Stimulated activated CD8-positive, alpha-beta memory T cell treated with anti-CD3 and anti-CD28 coated beads, Interleukin-12 subunit alpha, Interleukin-12 subunit beta, amount 100 ng/mL, for 24 hours (primary cell): ENCODE results near the gene NLRC5.
"Not testable (repeated sequence)": the region's sequence is repeated elsewhere in the genome, so short reads cannot be mapped to it uniquely, and the experiment has no call there.

Source experiments
- DNase-seq: peaks from one replicate; pipeline ENCODE4 v3.0.0-alpha.2; 2020; ENCODE audit errors: extremely low read depth

NLRC5 gene

GRCh38 chr16:56998861-56999260, 9.5 kb downstream of the NLRC5 start:
- no peak for DNase-seq

DNA sequence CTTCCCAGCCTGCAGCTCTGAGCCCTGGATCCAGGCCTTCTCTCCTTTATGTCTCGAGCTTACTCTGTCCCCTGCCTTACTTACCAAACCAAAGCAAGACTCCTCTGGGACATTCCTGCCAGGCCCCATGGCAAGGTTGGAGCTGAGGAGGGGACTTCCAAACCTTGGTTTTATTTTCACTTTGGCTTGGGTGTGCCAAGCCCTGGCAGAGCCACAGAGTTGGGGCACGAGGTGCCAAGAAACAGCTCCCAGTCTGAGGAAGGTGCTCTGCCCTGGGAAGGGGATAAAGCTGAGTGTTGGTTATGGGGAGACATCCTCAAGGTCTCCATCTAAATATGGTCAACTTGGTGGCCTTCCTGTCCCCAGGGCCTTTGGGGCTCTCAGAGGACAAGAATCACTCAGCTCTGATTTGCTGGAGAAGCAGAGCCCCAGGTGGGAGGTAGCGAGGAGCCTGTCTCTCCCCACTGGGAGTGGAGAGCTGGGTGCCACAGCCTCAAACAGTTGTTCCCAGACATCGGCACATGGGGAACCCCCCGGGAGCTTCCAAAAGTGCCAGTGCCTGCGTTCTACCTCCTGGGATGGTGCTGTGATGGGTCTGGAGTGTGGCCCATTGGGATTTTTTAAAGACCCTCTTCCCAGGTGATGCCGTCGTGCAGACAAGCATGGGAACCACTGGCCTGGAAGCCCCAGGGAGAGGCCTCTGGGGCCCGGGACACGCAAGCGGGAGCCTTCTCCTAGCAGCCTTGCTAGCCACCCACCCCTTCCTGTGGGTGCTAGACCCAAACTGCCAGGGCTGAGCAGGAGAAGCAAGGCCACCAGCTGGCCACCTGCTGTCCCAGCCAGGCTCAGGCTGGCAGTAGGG, 10.3 kb downstream of the NLRC5 start:
- DNase-seq = no peak

GRCh38 chr16:57000271-57001025, 11.1 kb downstream of the NLRC5 start:
- no peak for DNase-seq

DNA sequence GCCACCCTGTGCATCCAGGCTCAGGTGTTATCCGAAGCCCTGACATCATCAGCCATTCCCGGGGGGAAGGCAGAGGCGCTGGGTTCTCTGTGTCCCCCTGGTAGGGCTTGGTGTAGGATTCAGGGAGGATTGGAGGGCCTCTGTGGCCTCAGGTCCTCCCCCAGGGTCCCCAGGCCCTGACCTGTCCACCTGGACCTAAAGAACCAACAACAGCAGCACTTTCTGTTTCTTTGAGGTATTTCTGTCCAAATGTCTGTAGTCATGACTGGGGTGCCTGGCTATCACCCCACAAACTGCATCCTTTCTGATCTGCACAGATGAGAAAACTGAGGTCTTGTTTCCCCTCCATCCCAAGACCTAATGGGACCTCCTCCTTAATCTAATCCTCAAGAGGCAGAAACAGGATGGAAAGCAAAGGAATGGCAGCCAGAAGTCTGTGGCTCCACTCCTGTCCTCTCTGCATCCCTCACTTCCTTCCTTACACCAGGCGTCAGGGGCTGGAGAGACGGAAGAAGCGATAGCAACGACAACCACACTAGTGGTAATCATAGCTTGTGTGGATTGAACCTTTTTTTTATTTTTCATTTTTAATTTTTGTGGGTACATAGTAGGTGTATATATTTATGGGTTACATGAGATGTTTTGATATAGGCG, 11.8 kb downstream of the NLRC5 start:
- no peak for DNase-seq

- no peak for DNase-seq
These were observed 14.4 kb downstream of the NLRC5 start for GRCh38 chr16:57003439-57004386.

DNA sequence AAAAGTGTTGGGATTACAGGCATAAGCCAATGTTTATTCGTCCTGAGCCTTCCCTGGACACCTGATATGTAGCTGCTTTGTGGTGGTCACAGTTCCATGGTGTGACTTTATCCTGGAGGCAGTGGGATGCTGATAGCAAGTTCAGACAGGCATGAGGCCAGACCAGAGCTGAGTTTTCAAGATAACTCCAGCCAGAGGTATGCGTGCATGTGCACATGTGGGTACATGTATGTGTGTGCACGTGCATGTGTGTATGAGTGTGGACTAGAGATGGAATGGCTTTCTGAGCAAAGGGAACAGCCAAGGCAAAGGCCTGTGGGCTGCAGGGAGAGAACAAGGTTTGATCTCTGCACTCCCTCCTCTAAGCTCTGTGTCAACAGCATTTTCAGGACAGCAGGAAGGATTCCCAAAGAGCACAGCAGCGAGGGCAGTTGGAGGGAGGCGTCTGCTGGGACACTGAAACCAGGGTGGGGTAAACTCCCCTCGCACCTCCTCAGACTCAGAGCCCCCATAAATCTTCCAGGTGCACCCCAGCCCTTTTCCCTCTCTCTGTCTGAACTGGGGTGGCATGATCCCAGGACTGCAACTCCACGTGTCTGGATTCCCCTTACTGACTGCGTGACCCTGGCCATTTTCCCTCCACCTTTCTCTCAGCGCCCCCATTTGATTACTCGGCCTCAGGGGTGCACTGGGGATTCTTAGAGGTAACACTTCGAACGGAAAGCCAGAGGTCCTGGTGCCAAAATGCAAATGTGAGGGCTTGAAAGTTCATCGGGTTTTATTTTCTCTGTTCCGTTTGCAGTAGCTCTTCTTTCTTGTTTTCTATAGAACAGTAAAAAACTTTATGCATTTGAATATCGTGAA, 15.3 kb downstream of the NLRC5 start:
- DNase-seq = no peak

- not testable (repeated sequence) for DNase-seq
These were observed 16.2 kb downstream of the NLRC5 start for GRCh38 chr16:57005597-57005996.

GRCh38 chr16:57007050-57007449, 17.7 kb downstream of the NLRC5 start:
- no peak for DNase-seq

DNA sequence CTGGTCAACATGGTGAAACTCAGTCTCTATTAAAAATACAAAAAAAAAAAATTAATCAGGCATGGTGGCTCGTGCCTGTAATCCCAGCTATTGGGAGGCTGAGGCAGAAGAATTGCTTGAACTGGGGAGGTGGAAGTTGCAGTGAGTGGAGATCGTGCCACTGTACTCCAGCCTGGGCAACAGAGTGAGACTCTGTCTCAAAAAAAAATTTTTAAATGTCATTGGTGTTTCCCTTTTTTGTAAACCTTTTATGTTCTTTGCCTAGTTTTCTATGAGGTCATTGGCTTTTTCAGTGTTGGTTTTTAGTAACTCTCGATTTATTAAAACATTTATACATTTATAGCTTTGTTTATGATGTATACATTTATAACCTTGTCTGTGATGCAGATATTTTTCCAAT, 18.2 kb downstream of the NLRC5 start:
- DNase-seq = no peak

DNA sequence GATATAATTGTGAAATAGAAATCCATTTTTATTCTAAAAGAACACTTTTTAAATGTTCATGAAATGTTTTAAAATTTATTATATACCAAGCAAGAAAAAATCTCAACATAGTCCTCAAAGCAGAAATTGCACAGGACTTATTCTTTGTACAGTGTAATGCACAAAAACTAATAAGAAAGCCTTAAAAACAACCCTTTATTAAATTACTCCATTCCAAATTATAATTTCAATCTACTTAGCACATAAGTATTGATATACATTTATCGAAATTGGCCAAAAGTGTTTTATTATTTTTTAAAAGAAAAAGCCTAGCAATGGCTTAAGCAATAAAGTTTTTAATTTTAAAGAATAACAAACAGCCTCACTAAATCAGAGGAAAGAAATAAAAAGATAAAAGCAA, 19.1 kb downstream of the NLRC5 start:
- no peak for DNase-seq

- no peak for DNase-seq
These were observed 20.4 kb downstream of the NLRC5 start for GRCh38 chr16:57009643-57010170.

GRCh38 chr16:57012353-57012752, 23.0 kb downstream of the NLRC5 start:
- no peak for DNase-seq

DNA sequence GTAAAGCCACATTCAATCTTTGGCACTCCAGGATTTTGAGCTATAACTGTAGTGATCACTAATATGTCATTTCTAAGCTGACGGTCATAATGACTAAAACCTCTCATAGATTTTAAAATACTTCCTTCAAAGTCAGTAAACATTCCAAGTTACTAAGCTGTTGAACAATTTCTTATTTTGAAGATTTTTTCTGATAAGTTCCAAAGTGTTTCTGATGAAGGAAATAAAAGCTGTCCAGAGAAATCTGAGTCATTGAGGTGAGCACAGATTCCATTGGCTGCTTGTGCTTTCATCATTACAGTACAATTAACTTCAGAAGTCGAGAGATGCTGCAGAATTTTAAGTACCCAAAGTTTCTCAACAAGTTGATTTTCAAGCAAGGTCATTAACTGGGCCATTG, 23.9 kb downstream of the NLRC5 start:
- DNase-seq = no peak

DNA sequence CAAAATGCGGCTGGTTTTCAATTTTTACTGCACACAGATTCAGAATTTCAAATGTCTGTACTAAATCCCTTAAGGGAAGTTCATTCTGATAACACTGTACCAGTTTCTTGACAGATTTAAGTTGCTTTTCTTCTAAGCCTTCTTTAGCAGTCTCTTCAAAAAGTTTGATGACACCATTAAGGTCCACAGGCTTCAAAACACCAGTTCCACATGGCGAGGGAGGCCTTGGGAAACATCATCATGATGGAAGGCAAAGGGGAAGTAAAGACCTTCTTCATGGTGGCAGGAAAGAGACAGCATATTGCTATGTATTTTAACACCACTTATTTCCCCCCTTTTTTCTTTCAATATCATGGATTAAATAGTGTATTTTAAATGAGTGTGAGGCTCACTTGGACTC, 24.5 kb downstream of the NLRC5 start:
- no peak for DNase-seq

DNA sequence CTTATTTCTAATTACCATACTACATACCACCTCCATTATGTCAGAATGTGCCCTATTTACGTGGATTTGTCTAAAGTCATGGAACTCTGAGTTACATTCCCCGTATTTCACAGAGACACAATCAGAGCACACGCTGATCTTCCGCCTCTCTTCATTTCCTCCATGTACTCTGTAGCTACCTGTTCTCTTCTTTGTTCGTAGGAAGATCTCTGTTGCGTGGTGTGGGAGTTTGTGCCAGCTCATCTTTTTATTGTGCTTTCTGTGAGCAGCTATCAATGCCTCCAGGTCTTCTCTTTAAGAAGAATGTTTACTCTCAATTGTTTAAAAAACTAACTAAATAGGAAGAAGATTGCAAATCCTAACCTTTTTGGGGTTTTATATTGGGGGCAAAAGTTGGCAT, 26.9 kb downstream of the NLRC5 start:
- no peak for DNase-seq

DNA sequence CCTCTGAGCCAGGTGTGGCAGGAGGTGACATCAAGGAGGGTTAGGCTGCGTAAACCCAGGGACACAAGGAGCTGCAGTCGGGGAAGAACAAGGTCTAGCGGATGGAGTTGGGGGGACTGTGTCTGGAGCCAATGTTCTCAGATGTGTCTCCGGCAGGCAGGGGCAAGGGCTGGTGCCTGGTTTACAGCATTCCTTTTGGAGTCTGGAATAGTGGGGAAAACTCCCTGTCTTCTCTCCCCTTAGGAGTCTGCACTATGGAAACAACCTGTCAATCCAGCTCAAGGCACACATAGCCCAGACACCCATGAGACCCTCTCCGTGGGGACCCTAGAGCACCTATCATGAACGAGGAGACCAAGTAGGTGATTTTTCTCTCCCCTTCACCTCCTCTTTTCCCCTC, 27.5 kb downstream of the NLRC5 start:
- DNase-seq = no peak

DNA sequence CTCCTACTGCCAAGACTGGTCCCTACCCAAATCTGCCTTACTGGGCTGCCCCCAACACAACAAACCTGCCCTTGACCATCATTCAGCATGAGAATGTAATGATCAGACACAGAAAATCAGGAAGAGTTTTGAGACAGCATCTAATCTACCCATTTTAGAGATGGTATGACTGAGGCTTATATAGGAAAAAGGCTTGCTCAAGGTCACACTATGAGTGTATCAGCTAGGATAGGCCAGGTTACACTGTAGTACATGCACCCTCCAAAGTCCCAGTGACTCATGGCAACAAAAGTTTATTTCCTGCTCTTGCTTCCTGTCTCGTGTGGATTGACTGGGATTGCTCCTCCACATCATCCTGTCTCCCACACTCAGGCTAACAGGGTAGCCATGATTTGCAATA, 27.9 kb downstream of the NLRC5 start:
- no peak for DNase-seq

DNA sequence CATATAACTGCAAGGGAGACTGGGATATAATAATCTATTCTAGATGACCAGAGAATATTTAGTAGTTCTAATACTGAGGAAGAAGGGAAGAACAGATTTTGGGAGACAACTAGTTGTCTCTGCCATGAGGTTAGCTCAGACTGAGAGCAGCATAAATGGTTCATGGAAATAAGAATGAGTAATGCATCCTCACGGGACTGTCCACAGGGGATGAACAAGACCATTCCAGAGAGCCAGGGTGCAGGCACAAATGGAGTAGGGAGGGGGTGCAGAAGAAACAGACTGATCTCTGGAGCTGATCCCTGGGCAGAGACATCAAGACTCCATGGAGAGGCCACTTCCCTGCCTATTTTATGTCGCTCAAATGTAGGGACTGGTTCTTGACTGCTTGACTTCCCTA, 30.4 kb downstream of the NLRC5 start:
- no peak for DNase-seq

DNA sequence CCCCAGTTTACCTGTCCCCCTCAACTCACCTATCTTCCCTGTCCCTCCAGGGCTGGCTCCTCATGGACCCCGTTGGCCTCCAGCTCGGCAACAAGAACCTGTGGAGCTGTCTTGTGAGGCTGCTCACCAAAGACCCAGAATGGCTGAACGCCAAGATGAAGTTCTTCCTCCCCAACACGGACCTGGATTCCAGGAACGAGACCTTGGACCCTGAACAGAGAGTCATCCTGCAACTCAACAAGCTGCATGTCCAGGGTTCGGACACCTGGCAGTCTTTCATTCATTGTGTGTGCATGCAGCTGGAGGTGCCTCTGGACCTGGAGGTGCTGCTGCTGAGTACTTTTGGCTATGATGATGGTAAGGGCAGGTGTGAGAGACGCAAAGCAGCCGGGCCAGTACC, 31.3 kb downstream of the NLRC5 start:
- no peak for DNase-seq

DNA sequence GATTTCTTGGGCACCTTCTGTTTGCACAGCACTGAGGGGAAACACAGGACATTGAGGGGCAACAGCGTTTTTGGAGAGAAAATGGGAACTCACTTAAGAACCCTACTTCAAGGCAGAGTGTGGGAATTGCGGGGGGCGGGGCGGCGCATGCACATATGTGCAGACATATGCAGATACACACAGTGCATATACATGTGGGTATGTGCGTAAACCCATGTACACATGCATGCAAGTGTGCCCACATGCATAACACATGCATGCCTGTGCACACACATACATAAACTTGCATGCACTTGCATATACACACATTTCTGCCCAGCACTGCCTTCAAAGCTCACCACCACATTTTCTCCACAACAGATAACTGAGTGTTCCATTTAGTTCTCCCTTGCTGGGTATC, 32.4 kb downstream of the NLRC5 start:
- no peak for DNase-seq
